Hepatocyte (in vitro differentiated cells): Measurements from ENCODE around the gene LMOD1. TPM values are rescaled to one million over a fixed set of nuclear protein-coding genes. Genes with fewer than 3 reads are reported as not detected.

Experiments used
- DNase-seq: peaks from one replicate; pipeline ENCODE4 v3.0.0-alpha.2; 2016; ENCODE audit warnings: low spot score
- H2AFZ ChIP-seq: fragments of 200-600 bp; sonication (generic); 2 replicates; pipeline ENCODE4 v1.6.0; 2016; ENCODE audit warnings: antibody characterized with exemption, mild to moderate bottlenecking
- H3K27ac ChIP-seq: fragments of 200-600 bp; sonication (generic); 2 replicates; pipeline ENCODE4 v1.5.1; 2016; ENCODE audit warnings: mild to moderate bottlenecking
- H3K27me3 ChIP-seq: fragments of 200-600 bp; sonication (generic); 2 replicates; pipeline ENCODE4 v1.6.1; 2016
- H3K36me3 ChIP-seq: fragments of 200-600 bp; sonication (generic); replicated peaks from 2 replicates; pipeline ENCODE4 v1.5.1; 2016; ENCODE audit warnings: low read depth; ENCODE audit not compliant: insufficient read depth
- H3K4me1 ChIP-seq: fragments of 200-600 bp; sonication (generic); 2 replicates; pipeline ENCODE4 v1.5.1; 2016; ENCODE audit warnings: mild to moderate bottlenecking, moderate library complexity; ENCODE audit not compliant: insufficient read depth
- H3K4me2 ChIP-seq: fragments of 200-600 bp; sonication (generic); 2 replicates; pipeline ENCODE4 v1.6.0; 2016
- H3K4me3 ChIP-seq: fragments of 200-600 bp; sonication (generic); 2 replicates; pipeline ENCODE4 v1.5.1; 2016; ENCODE audit warnings: mild to moderate bottlenecking
- H3K79me2 ChIP-seq: fragments of 200-600 bp; sonication (generic); 2 replicates; pipeline ENCODE4 v1.6.0; 2017; ENCODE audit warnings: mild to moderate bottlenecking
- H3K9me2 ChIP-seq: fragments of 200-600 bp; sonication (generic); replicated peaks from 2 replicates; pipeline ENCODE4 v1.6.0; 2017; ENCODE audit warnings: mild to moderate bottlenecking; ENCODE audit not compliant: insufficient read depth
- H3K9me3 ChIP-seq: fragments of 200-600 bp; sonication (generic); 2 replicates; pipeline ENCODE4 v1.5.1; 2016; ENCODE audit warnings: low read depth, mild to moderate bottlenecking
- H4K20me1 ChIP-seq: fragments of 200-600 bp; sonication (generic); 2 replicates; pipeline ENCODE4 v1.6.0; 2016; ENCODE audit warnings: mild to moderate bottlenecking; ENCODE audit not compliant: insufficient read depth, poor library complexity, severe bottlenecking
- CTCF ChIP-seq: fragments of 200-600 bp; sonication (generic); IDR thresholded peaks from 2 replicates; pipeline ENCODE4 v1.5.1; 2016; ENCODE audit warnings: antibody characterized with exemption, mild to moderate bottlenecking; ENCODE audit not compliant: poor library complexity
- EZH2 ChIP-seq: fragments of 200-600 bp; sonication (generic); IDR thresholded peaks from 2 replicates; pipeline ENCODE4 v1.6.1; 2016; ENCODE audit warnings: antibody characterized with exemption, mild to moderate bottlenecking, borderline replicate concordance
- EZH2phosphoT487 ChIP-seq: fragments of 200-600 bp; sonication (generic); IDR thresholded peaks from one replicate; pipeline ENCODE4 v1.6.1; 2018; ENCODE audit warnings: antibody characterized with exemption, mild to moderate bottlenecking, low read depth, moderate library complexity; ENCODE audit not compliant: unreplicated experiment, severe bottlenecking
- WGBS: methylation state at CpG from one replicate; pipeline ENCODE4 v1.1.6; 2016; ENCODE audit warnings: low lambda C conversion rate; ENCODE audit errors: missing lambda C conversion rate; 5-methylcytosine and 5-hydroxymethylcytosine counted together
- polyA plus RNA-seq: library from polyadenylated mRNA; unstranded; fragments of >200 nt; fragmentation: Nextera tagmentation; extraction: Ambion mirVana; gene quantifications from 2 replicates; pipeline ENCODE4 v1.2.1, GENCODE V29; 2016
- total RNA-seq: library from RNA; depleted of rRNA; stranded (reverse); fragments of >200 nt; gene quantifications from 2 replicates; pipeline ENCODE4 v1.2.3, GENCODE V29; 2014

Gene LMOD1
- total and polyA plus RNA-seq, 2 experiments from 2014 or later = 6.4 to 8.7 TPM

GRCh38 chr1:201884425-201884824 lies 61.9 kb downstream of the LMOD1 start:
- H3K36me3 ChIP-seq = no peaks in the 10 kb centered on the region
- WGBS = 94% methylated on average over 1 of the region's 1 CpG
- H3K79me2 ChIP-seq = no peaks in the 10 kb centered on the region
- H3K27me3 ChIP-seq = no peaks in the 10 kb centered on the region
- H3K9me2 ChIP-seq = no peaks in the 10 kb centered on the region
- H3K27ac ChIP-seq = no peak overlapping the region
- no peak overlapping the region for H3K4me2 ChIP-seq
- H3K4me3 ChIP-seq = no peak overlapping the region
- TF ChIP-seq EZH2 (no peak), EZH2phosphoT487 (no peak), CTCF (no peak)
- H2AFZ ChIP-seq = no peak overlapping the region
- no peaks in the 10 kb centered on the region for H3K9me3 ChIP-seq
- no peak for DNase-seq
- peaks cover 9% of the 10 kb centered on the region for H3K4me1 ChIP-seq
- H4K20me1 ChIP-seq = no peaks in the 10 kb centered on the region

GRCh38 chr1:201883786-201884185 lies 62.6 kb downstream of the LMOD1 start:
- Histone ChIP-seq H3K4me2 (no peak overlapping the region), H3K4me3 (no peak overlapping the region), H3K27me3 (no peaks in the 10 kb centered on the region), H3K9me2 (no peaks in the 10 kb centered on the region), H4K20me1 (no peaks in the 10 kb centered on the region), H2AFZ (no peak overlapping the region), H3K27ac (no peak overlapping the region), H3K79me2 (no peaks in the 10 kb centered on the region), H3K9me3 (no peaks in the 10 kb centered on the region), H3K36me3 (no peaks in the 10 kb centered on the region), H3K4me1 (peaks cover 4% of the 10 kb centered on the region)
- DNase-seq = no peak
- TF ChIP-seq EZH2phosphoT487 = no peak
- TF ChIP-seq CTCF = no peak
- no peak for TF ChIP-seq EZH2
- WGBS = 76% methylated on average over 7 of the region's 7 CpGs

- H3K9me3 ChIP-seq = no peaks in the 10 kb centered on the region
- DNase-seq = no peak
- WGBS = 95% methylated on average over 3 of the region's 3 CpGs
- no peak overlapping the region for H3K27ac ChIP-seq
- no peak overlapping the region for H2AFZ ChIP-seq
- H3K36me3 ChIP-seq = no peaks in the 10 kb centered on the region
- no peak for TF ChIP-seq CTCF
- TF ChIP-seq EZH2 = no peak
- TF ChIP-seq EZH2phosphoT487 = no peak
- no peak overlapping the region for H3K4me2 ChIP-seq
- no peak overlapping the region for H3K4me3 ChIP-seq
- H3K4me1 ChIP-seq = peaks cover 3% of the 10 kb centered on the region
- H4K20me1 ChIP-seq = no peaks in the 10 kb centered on the region
- H3K27me3 ChIP-seq = no peaks in the 10 kb centered on the region
- H3K79me2 ChIP-seq = no peaks in the 10 kb centered on the region
- H3K9me2 ChIP-seq = no peaks in the 10 kb centered on the region
Measured at GRCh38 chr1:201883266-201883665, 63.1 kb downstream of the LMOD1 start.

- Histone ChIP-seq H3K4me1 (no peaks in the 10 kb centered on the region), H4K20me1 (no peaks in the 10 kb centered on the region), H2AFZ (no peak overlapping the region), H3K27me3 (no peaks in the 10 kb centered on the region), H3K4me2 (no peak overlapping the region), H3K79me2 (no peaks in the 10 kb centered on the region), H3K27ac (no peak overlapping the region), H3K9me3 (no peaks in the 10 kb centered on the region), H3K36me3 (no peaks in the 10 kb centered on the region), H3K4me3 (no peak overlapping the region), H3K9me2 (no peaks in the 10 kb centered on the region)
- TF ChIP-seq EZH2 (no peak), CTCF (no peak), EZH2phosphoT487 (no peak)
- no peak for DNase-seq
- 83% methylated on average over 2 of the region's 2 CpGs for WGBS
Measured at GRCh38 chr1:201882665-201883132, 63.6 kb downstream of the LMOD1 start.
